Inflammatory macrophage (primary cell): ENCODE results near the gene CELSR3.

Experiments
- DNase-seq, 2 donors: peaks; one replicate each; pipeline ENCODE4 v3.0.0-alpha.2; 2020 to 2022

Gene CELSR3

GRCh38 chr3:48633743-48634142 is 28.9 kb downstream of the CELSR3 start:
- no peak for DNase-seq

- DNase-seq = no peak
Observed at GRCh38 chr3:48633256-48633655, 29.4 kb downstream of the CELSR3 start.

GRCh38 chr3:48631516-48632448 is 30.9 kb downstream of the CELSR3 start:
- no peak for DNase-seq

- no peak for DNase-seq
Observed at GRCh38 chr3:48630833-48631232, 31.9 kb downstream of the CELSR3 start.

GRCh38 chr3:48630407-48630806 is 32.3 kb downstream of the CELSR3 start:
- no peak for DNase-seq

GRCh38 chr3:48629894-48630293 is 32.8 kb downstream of the CELSR3 start:
- no peak for DNase-seq

GRCh38 chr3:48628277-48629017 is 34.2 kb downstream of the CELSR3 start:
- DNase-seq = no peak

GRCh38 chr3:48625600-48625999 is 37.1 kb downstream of the CELSR3 start:
- no peak for DNase-seq

GRCh38 chr3:48624767-48625166 is 37.9 kb downstream of the CELSR3 start:
- DNase-seq = no peak

GRCh38 chr3:48623851-48624547 is 38.7 kb downstream of the CELSR3 start:
- DNase-seq = no peak

GRCh38 chr3:48621461-48621869 is 41.2 kb downstream of the CELSR3 start, which contains the start of gene TMEM89:
TSS of gene TMEM89 (minus strand) at chr3:48621769. CDS start at chr3:48621756, 13 bp downstream.
- no peak for DNase-seq

GRCh38 chr3:48619541-48620524 is 42.9 kb downstream of the CELSR3 start:
- no peak for DNase-seq

- DNase-seq = peak; percentile 18 to 26
Observed at GRCh38 chr3:48617559-48617958, 45.1 kb downstream of the CELSR3 start.

GRCh38 chr3:48614044-48614443 is 48.6 kb downstream of the CELSR3 start:
- peak; percentile 81 to 96 for DNase-seq

GRCh38 chr3:48612309-48612708 is 50.4 kb downstream of the CELSR3 start:
- DNase-seq = no peak

- DNase-seq = peak; percentile 95 to 96
Observed at GRCh38 chr3:48609088-48610005, 53.3 kb downstream of the CELSR3 start, which contains the start of gene UQCRC1. TSS of gene UQCRC1 (minus strand) at chr3:48609646. CDS start at chr3:48609620, 26 bp downstream.

- peak; percentile 18 to 43 for DNase-seq
Observed at GRCh38 chr3:48607519-48607918, 55.2 kb downstream of the CELSR3 start.

- no peak for DNase-seq
Observed at GRCh38 chr3:48601622-48601994, 61.1 kb downstream of the CELSR3 start.

- no peak for DNase-seq
Observed at GRCh38 chr3:48600711-48601621, 61.7 kb downstream of the CELSR3 start.
